HG03571 (cell line): ENCODE data around the gene DMBX1.

Source experiments
- ATAC-seq: cut with Tn5 transposase; IDR thresholded peaks from one replicate; pipeline ENCODE4 v1.9.1; 2021; ENCODE audit not compliant: unreplicated experiment

DMBX1 gene

GRCh38 chr1:46458846-46459245 lies 30.8 kb upstream of the DMBX1 start:
- no peak for ATAC-seq

- ATAC-seq = no peak
Measured at GRCh38 chr1:46459315-46459714, 30.3 kb upstream of the DMBX1 start.

GRCh38 chr1:46461017-46461808 lies 28.4 kb upstream of the DMBX1 start:
- ATAC-seq = no peak

DNA sequence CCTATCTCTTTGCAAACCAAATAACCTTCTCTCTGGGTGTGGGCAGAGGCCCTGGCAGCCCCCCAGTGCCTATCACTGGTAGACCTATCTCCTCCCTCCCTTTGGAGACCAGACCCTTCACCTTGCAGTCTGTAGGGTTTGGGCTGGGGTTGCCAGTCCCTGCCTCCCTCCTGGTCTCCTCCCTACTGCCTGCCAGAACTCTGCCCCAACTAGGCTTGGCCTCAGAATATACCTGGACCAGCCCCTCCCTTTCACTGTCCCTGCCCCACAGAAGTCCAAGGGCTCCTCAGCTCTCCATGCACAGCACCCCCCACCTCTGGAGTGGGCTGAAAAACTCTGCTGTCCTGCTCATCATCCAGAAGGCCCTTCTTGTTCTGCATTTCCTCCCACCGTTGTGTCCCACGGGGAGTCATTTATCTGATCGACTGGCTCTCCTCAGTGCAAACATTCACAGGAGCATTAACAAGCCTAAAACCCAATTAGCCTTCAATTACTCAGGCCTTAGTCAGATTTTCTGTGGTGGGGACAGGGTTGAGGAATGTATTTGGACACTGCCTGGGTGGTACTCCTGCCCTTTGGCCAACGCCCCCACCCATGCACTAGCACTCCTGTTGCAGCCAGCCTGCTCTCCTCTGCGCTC lies 27.7 kb upstream of the DMBX1 start:
- no peak for ATAC-seq

GRCh38 chr1:46464013-46464548 lies 25.6 kb upstream of the DMBX1 start:
- no peak for ATAC-seq

DNA sequence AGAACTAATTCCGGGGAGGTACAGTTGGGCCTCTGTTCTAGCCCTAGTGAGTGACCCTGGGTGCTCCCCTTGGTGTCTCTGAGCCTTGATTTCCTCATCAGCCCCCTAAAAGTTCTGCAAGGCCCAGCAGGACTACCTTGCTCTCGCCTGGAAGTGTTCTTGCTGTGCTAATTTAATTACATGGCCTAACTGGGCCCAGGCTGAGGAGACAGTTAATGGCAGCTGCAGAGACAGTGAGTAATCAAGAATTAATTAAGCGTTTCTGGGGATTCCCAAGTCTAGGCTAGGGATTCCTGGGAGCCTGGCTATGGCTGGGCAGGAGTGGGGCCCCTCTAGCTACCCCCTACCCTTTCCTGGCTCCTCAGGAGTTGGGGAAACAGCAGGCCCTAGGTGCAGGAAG lies 24.7 kb upstream of the DMBX1 start:
- no peak for ATAC-seq

DNA sequence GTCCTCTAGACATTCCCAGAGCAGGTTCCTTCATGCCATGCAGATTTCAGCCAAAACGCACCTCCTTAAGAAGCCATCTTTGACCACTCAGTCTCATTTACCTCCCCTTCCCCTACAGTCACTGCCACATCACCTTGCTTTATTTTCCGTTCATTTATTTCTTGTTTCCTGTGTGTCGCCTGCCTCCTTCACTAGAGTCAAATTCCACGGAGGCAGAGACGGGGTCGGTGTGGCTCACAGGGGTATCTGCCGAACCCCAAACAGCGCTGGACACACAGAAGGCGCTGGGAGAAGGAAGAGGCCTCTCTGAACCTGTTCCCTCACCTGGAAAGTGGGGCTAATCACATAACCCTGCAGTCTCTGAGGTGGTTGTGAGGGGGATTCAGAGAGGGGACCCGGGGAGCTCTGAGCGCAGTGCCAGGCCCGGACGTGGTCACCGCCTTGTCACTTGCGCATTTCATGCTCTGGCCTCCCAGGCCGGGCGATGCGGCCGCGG lies 23.6 kb upstream of the DMBX1 start:
- ATAC-seq = no peak

GRCh38 chr1:46466477-46467182 lies 23.0 kb upstream of the DMBX1 start:
- ATAC-seq = no peak

GRCh38 chr1:46467183-46467504 lies 22.5 kb upstream of the DMBX1 start:
- ATAC-seq = no peak

- ATAC-seq = no peak
Measured at GRCh38 chr1:46469881-46470280, 19.8 kb upstream of the DMBX1 start.

GRCh38 chr1:46471848-46472492 lies 17.7 kb upstream of the DMBX1 start:
- ATAC-seq = no peak

- ATAC-seq = no peak
Measured at GRCh38 chr1:46472498-46473181, 17.0 kb upstream of the DMBX1 start.

DNA sequence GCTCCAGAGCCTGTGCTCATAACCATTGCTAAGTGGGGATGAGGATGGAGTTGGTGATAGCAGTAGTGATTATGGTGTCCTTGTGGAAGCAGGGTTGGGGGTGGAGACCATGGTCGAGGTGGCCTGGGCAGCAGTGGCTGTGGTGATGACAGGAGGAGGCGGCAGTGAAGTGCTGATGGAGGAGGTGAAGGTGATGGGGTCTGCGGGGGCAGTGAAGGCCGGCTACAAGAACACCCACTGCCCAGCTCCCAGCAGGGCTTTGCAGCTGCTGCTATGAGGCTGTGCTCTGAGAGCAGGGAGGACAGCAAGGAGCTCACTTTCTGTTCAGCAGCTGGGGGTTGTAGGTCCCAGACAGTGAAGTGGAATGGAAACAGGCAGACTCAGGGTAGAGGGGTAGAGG lies 15.6 kb upstream of the DMBX1 start:
- no peak for ATAC-seq

DNA sequence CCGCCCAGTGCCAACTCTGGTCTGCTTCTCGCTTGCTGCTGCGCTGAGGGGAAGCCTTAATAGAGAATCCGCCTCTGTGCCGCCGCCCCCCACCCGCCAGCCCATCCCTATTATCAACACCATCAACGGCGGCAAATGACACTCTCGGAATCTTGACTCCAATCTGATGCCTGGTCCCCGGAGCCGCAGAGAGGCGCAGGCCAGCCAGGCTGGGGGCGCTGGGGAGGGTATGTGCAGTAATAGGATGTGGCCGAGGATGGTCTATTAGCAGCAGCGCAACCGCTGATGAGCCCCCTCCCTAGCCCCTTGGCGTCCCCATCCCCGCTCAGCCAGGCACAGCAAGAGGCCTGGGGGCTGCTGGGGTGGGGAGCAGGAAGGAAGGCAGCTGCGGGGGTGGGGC lies 15.1 kb upstream of the DMBX1 start:
- ATAC-seq = no peak

DNA sequence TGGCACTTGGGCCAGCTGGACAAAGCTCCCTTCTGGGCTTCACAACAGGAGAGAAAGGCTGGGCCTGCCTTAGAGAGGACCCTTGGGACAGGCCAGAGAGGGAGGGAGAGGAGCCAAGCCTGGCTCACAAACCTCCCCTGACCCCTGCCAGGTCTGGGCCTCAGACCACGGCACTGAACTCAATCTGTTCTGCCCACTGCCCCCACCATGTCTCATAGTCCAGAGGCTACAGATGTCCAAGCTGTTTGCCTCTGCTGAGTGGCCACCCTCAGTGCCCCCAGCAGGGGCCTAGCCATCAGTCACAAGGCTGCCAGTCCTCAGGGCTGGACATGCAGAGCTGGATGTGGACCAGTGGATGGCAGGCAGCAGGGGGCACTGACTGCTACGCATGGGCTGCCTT lies 13.0 kb upstream of the DMBX1 start:
- ATAC-seq = no peak

DNA sequence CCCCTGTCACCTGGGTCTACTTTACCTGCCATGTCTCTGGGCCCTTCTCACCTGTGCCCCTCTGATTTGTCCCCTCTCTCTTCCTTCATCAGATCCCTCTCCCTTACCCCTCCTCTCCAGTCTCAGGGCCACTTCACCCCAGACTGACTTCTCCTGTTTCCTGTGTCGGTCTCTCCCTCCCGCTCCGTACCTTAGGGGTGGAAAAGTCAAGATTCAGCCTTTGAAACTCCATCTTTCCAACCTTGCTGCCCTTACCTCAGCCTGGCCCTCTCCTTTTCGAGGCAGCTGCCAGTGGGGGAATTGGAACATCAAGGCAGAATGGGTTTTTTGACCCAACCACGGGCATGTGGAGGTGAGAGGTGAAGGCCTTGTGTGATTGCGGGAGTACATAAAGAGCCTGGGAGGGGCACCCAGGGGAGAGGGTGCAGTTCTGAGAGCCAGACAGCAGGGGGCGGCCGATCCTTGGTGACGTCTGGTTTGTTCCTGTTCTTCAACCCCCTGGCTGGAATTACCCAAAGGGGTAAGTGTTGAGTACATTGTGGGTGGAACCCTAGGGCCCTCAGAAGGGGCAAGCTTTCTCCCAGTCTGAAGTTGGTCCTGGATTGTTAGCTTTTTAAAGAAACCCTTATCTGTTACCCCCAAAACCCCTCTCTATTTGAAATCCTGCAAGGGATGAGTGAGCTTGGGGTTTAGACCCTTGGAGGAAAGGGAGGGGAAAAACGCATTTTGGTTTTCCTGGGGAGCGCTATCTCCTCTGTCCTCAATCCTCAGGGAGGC lies 12.3 kb upstream of the DMBX1 start:
- no peak for ATAC-seq

DNA sequence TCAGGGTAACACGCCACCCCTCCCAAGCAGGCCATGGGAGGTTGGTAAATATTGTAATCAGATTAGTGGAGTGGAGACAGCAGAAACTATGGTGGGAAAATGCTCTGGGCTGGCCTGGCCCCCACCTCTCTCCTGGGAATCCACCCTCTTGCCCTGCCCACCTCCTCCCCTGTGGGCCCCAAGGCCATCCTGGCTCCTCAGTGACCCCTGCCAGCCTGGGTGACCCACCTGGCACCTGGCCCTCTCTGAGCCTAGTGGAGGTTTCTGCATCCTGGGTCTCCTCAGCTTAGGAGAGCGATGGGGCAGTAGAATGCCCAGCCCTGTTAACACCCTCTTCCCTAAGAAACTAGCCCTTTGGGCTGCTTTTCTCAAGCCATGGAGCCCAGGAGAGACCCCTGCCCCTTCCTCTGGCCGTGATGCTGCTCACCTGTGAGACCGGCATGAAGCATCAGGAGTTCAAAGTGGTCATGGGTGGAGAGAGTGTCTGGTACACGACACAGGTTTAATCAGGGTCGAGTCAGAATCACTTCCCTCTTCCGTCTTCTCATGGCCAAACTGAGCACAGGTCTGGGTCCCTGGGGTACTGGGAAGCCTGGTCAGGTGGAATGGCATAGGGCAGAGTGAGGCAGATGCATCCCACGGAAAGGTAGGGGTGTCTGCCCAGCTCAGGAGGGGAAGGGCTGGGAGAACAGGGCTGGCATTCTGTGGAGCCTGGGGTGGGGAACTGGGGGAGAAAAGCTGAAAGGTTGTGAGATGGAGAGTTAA lies 10.7 kb upstream of the DMBX1 start:
- no peak for ATAC-seq

- no peak for ATAC-seq
Measured at GRCh38 chr1:46479744-46480350, 9.8 kb upstream of the DMBX1 start.
